LNCAP (cell line): ENCODE data around the gene ACSL3.
A peak's percentile ranks its signal among the peaks of the same experiment; 100 is the strongest.

ENCODE experiments used
- CTCF ChIP-seq: fragments of 450-650 bp; IDR thresholded peaks from 2 replicates; pipeline ENCODE4 v1.5.1; 2017; ENCODE audit warnings: mild to moderate bottlenecking

The ACSL3 gene

GRCh38 chr2:222861411-222862105, 722 bp downstream of the ACSL3 start:
- peak; percentile 19; the same call in 1 of the 2 replicates for TF ChIP-seq CTCF

GRCh38 chr2:222862106-222862908, 1.5 kb downstream of the ACSL3 start:
- peak; percentile 26; the same call in 1 of the 2 replicates for TF ChIP-seq CTCF

- no peak for TF ChIP-seq CTCF
Observed at GRCh38 chr2:222862909-222863544, 2.2 kb downstream of the ACSL3 start.

- TF ChIP-seq CTCF: no peak
Observed at GRCh38 chr2:222864296-222864695, 3.5 kb downstream of the ACSL3 start.

- TF ChIP-seq CTCF: no peak
Observed at GRCh38 chr2:222865301-222865700, 4.5 kb downstream of the ACSL3 start.

- TF ChIP-seq CTCF: no peak
Observed at GRCh38 chr2:222866358-222866960, 5.6 kb downstream of the ACSL3 start.

GRCh38 chr2:222869252-222869560, 8.4 kb downstream of the ACSL3 start:
- TF ChIP-seq CTCF: no peak
